PC-3 (cell line): ENCODE measurements around the gene SPG11.

Source experiments
- CTCF ChIP-seq: fragments of 300-600 bp; sonication (generic); conservative IDR thresholded peaks from 2 replicates; pipeline ENCODE4 v1.5.1; 2017; ENCODE audit warnings: antibody characterized with exemption, low read depth, mild to moderate bottlenecking, low read length
- EZH2 ChIP-seq: fragments of 300-600 bp; sonication (generic); IDR thresholded peaks from one replicate; pipeline ENCODE4 v1.6.1; 2017; ENCODE audit warnings: antibody characterized with exemption, mild to moderate bottlenecking, low read length; ENCODE audit not compliant: unreplicated experiment
- EZH2phosphoT487 ChIP-seq: fragments of 300-600 bp; sonication (generic); IDR thresholded peaks from 2 replicates; pipeline ENCODE4 v1.6.1; 2018; ENCODE audit warnings: mild to moderate bottlenecking, antibody characterized with exemption, low read length, borderline replicate concordance

GRCh38 chr15:44670087-44670950 lies 6.9 kb upstream of the SPG11 start:
- TF ChIP-seq CTCF (no peak), EZH2phosphoT487 (no peak), EZH2 (no peak)
